ENCODE data around the gene ZNF277. TPM values are rescaled to one million over a fixed set of nuclear protein-coding genes. Genes with fewer than 3 reads are reported as not detected.

Gene ZNF277
- total RNA-seq, 4 donors from 2014 or later, result 19.2 to 45.6 (median 32.8) TPM

GRCh38 chr7:112224186-112224585, 17.7 kb downstream of the ZNF277 start:
- intact Hi-C loops (cut with DNase I; ENCODE audit: low total_unique reads), result no loop called here
- DNase-seq (ENCODE audit: low spot score in 2 of 2), result no peak
- WGBS, 2 donors, result 86 to 95% methylated on average over 2 of the region's 2 CpGs
- no peak overlapping the region for H3K4me3 ChIP-seq (ENCODE audit: low read depth, poor library complexity, severe bottlenecking)
- no peak for TF ChIP-seq POLR2A (IDR thresholded peaks at IDR 0.05)
- TF ChIP-seq, protein P1, sequence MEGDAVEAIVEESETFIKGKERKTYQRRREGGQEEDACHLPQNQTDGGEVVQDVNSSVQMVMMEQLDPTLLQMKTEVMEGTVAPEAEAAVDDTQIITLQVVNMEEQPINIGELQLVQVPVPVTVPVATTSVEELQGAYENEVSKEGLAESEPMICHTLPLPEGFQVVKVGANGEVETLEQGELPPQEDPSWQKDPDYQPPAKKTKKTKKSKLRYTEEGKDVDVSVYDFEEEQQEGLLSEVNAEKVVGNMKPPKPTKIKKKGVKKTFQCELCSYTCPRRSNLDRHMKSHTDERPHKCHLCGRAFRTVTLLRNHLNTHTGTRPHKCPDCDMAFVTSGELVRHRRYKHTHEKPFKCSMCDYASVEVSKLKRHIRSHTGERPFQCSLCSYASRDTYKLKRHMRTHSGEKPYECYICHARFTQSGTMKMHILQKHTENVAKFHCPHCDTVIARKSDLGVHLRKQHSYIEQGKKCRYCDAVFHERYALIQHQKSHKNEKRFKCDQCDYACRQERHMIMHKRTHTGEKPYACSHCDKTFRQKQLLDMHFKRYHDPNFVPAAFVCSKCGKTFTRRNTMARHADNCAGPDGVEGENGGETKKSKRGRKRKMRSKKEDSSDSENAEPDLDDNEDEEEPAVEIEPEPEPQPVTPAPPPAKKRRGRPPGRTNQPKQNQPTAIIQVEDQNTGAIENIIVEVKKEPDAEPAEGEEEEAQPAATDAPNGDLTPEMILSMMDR (IDR thresholded peaks at IDR 0.05), result no peak

DNA sequence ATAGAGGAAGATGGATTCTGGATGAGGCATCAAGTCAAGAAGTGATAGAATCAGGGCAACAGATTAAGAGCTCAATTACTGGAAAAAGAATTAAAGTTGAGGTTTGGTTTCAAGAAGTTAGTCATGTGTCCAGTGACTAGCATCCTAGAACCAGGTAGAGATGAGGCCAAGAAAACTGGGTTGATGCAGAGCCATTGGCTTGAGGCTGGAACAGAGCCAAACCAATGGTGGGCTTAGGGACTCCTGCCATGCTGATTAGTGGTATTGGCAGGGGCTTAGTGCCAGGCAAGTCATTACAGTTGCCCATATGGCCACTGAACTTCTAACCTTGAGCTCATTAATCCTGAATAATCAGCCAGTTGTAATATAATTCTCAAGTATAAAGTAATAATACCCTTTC, 18.5 kb downstream of the ZNF277 start:
- no peak overlapping the region for H3K4me3 ChIP-seq (ENCODE audit: low read depth, poor library complexity, severe bottlenecking)
- no peak for DNase-seq (ENCODE audit: low spot score in 2 of 2)
- no peak for TF ChIP-seq POLR2A (IDR thresholded peaks at IDR 0.05)
- TF ChIP-seq, protein P1 (IDR thresholded peaks at IDR 0.05), result no peak
- intact Hi-C loops (cut with DNase I; ENCODE audit: low total_unique reads), result no loop called here

DNA sequence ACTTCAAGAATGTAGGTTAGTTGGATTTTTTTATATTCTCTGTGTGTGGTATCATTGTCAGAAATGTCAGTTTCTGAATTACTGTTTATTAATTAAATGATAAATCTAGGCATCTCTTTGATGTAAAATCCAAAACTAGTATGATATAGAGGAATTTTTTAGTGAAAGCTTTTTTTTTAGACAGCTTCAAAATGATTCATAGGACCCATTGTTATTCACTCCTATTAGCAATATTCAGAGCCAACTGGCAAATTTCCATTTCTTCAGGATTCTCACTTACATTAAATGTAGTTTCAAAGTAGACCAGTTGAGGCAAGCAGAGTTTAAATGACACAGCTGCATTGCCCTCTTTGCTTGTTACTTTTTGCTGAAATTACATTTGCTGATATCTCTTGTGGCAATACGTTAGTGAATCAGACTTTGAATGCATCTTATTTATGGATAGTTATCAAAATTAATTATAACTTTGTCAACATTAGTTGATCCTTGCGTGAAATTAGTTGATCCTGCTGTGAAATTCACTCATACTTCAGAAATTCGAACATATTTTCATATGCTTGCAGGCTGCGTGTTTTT, 20.3 kb downstream of the ZNF277 start:
- no peak overlapping the region for H3K4me3 ChIP-seq (ENCODE audit: low read depth, poor library complexity, severe bottlenecking)
- no peak for DNase-seq (ENCODE audit: low spot score in 2 of 2)
- no peak for TF ChIP-seq POLR2A (IDR thresholded peaks at IDR 0.05)
- TF ChIP-seq, protein P1 (IDR thresholded peaks at IDR 0.05), result no peak
- WGBS, 2 donors, result 66 to 71% methylated on average over 4 of the region's 4 CpGs
- intact Hi-C loops (cut with DNase I; ENCODE audit: low total_unique reads), result no loop called here

GRCh38 chr7:112228632-112229031, 22.1 kb downstream of the ZNF277 start:
- 96 to 99% methylated on average over 2 of the region's 2 CpGs for WGBS, 2 donors
- no peak for DNase-seq (ENCODE audit: low spot score in 2 of 2)
- TF ChIP-seq, protein P1 (IDR thresholded peaks at IDR 0.05), result no peak
- no peak for TF ChIP-seq POLR2A (IDR thresholded peaks at IDR 0.05)
- intact Hi-C loops (cut with DNase I; ENCODE audit: low total_unique reads), result no loop called here
- no peak overlapping the region for H3K4me3 ChIP-seq (ENCODE audit: low read depth, poor library complexity, severe bottlenecking)

- TF ChIP-seq, protein P1 (IDR thresholded peaks at IDR 0.05), result no peak
- TF ChIP-seq POLR2A (IDR thresholded peaks at IDR 0.05), result no peak
- 70 to 81% methylated on average over 4 of the region's 4 CpGs for WGBS, 2 donors
- intact Hi-C loops (cut with DNase I; ENCODE audit: low total_unique reads), result no loop called here
- no peak for DNase-seq (ENCODE audit: low spot score in 2 of 2)
- no peak overlapping the region for H3K4me3 ChIP-seq (ENCODE audit: low read depth, poor library complexity, severe bottlenecking)
Measured at GRCh38 chr7:112232212-112232978, 25.9 kb downstream of the ZNF277 start.
